ENCODE data around the gene ERO1B. TPM values are rescaled to one million over a fixed set of nuclear protein-coding genes. Genes with fewer than 3 reads are reported as not detected.

ERO1B gene
- total and polyA plus RNA-seq, 2 donors = 5.7 to 17.3 TPM

GRCh38 chr1:236176337-236177336, 105.1 kb downstream of the ERO1B start:
- no peaks in the 10 kb centered on the region for H3K4me1 ChIP-seq (ENCODE audit: insufficient read depth)
- DNase-seq (ENCODE audit: extremely low spot score) = peak; percentile 23
- WGBS = 66% methylated on average over 18 of the region's 18 CpGs
- H3K27ac ChIP-seq (ENCODE audit: low read depth) = no peak overlapping the region
- H3K4me3 ChIP-seq (ENCODE audit: low read depth, low read length) = no peak overlapping the region
- no peaks in the 10 kb centered on the region for H3K36me3 ChIP-seq (ENCODE audit: insufficient read depth)

DNA sequence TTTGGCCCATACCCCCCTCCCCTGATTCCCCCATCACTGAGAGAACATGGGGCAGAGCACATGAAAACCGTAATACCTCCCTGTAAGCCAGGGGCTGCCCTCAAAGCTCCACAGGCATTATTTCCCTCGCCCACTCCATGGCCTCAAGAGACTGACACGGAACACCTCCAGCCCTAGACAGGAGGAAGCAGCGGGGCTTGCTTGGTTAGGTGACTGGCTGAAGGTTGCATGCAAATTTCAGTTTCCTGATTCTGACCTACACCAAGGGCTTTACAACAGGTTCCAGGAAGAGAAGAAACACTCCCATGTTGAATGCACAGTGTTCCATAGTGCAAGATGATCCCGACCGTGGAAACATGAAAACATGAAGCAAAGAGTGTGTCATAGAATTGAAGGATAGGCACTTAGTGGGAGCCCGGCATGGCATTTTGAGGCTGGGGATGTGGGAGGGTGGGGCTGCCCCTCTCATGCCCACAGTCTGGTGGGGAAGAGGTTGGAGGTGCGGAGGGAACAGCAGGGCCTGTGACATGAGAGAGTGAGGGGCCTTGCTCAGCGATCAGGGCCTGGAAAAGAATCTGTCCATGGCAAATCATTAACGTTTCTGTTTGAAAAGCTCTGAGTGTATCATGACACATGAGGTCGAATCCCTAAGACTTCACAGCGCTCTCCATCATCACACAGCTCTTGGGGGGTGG, 106.0 kb downstream of the ERO1B start:
- no peak for DNase-seq (ENCODE audit: extremely low spot score)
- Histone ChIP-seq H3K4me1 (ENCODE audit: insufficient read depth) (no peaks in the 10 kb centered on the region), H3K36me3 (ENCODE audit: insufficient read depth) (no peaks in the 10 kb centered on the region), H3K27ac (ENCODE audit: low read depth) (no peak overlapping the region), H3K4me3 (ENCODE audit: low read depth, low read length) (no peak overlapping the region)
- 92% methylated on average over 12 of the region's 12 CpGs for WGBS

DNA sequence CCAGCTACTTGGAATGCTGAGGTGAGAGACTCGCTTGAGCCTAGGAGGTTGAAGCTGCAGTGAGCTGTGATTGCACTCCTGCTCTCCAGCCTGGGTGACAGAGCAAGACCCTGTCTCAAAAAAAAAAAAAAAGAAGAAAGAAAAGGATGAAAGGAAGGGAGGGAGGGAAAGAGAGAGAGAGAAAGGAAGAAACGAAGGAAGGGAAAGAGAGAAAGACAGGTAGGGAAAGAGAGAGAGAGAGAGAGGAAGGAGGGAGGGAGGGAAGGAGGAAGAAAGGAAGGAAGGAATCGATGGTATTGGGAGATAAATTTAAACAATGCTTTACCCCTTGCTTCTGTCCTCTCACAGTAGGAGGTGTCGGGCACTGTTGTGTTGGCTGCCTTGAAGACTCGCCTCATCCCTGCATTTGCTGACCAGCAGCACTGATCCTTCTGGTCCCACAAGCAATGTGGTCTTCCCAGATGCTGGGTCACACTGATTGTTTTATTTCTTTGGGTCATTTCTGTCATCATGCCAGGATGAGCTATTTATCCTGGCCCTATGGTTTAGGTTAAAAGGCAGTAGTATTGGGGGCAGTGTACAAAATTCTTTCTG, 108.5 kb downstream of the ERO1B start:
- 86% methylated on average over 5 of the region's 5 CpGs for WGBS
- Histone ChIP-seq H3K27ac (ENCODE audit: low read depth) (no peak overlapping the region), H3K4me3 (ENCODE audit: low read depth, low read length) (no peak overlapping the region), H3K4me1 (ENCODE audit: insufficient read depth) (no peaks in the 10 kb centered on the region), H3K36me3 (ENCODE audit: insufficient read depth) (no peaks in the 10 kb centered on the region)
- DNase-seq (ENCODE audit: extremely low spot score) = no peak

- H3K36me3 ChIP-seq (ENCODE audit: insufficient read depth) = no peaks in the 10 kb centered on the region
- no peak overlapping the region for H3K4me3 ChIP-seq (ENCODE audit: low read depth, low read length)
- no peaks in the 10 kb centered on the region for H3K4me1 ChIP-seq (ENCODE audit: insufficient read depth)
- H3K27ac ChIP-seq (ENCODE audit: low read depth) = no peak overlapping the region
- no peak for DNase-seq (ENCODE audit: extremely low spot score)
These were observed 109.6 kb downstream of the ERO1B start for GRCh38 chr1:236172041-236172579.

- no peak overlapping the region for H3K4me3 ChIP-seq (ENCODE audit: low read depth, low read length)
- H3K36me3 ChIP-seq (ENCODE audit: insufficient read depth) = no peaks in the 10 kb centered on the region
- 83% methylated on average over 10 of the region's 10 CpGs for WGBS
- DNase-seq (ENCODE audit: extremely low spot score) = no peak
- no peaks in the 10 kb centered on the region for H3K4me1 ChIP-seq (ENCODE audit: insufficient read depth)
- no peak overlapping the region for H3K27ac ChIP-seq (ENCODE audit: low read depth)
These were observed 112.9 kb downstream of the ERO1B start for GRCh38 chr1:236168716-236169429.

- no peak overlapping the region for H3K27ac ChIP-seq (ENCODE audit: low read depth)
- DNase-seq (ENCODE audit: extremely low spot score) = no peak
- H3K4me1 ChIP-seq (ENCODE audit: insufficient read depth) = no peaks in the 10 kb centered on the region
- H3K4me3 ChIP-seq (ENCODE audit: low read depth, low read length) = no peak overlapping the region
- 91% methylated on average over 4 of the region's 4 CpGs for WGBS
- no peaks in the 10 kb centered on the region for H3K36me3 ChIP-seq (ENCODE audit: insufficient read depth)
These were observed 114.2 kb downstream of the ERO1B start for GRCh38 chr1:236167578-236167977.

DNA sequence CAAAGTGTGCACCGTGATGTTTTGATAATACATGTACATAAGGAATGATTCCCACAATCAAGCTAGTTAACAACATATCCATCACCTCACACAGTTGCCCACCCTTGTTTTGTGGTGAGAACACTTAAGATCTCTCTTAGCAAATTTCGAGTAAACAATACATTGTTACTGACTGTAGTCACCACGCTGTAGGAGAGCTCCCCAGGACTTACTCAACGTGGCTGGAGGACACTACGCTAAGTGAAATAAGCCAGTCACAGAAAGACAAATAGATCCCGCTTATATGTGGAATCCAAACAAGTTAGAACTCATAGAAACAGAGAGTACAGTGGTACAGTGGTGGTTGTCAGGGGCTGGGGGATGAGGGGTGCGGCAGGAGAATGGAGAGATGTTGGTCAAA, 114.6 kb downstream of the ERO1B start:
- DNase-seq (ENCODE audit: extremely low spot score) = no peak
- 92% methylated on average over 7 of the region's 7 CpGs for WGBS

DNA sequence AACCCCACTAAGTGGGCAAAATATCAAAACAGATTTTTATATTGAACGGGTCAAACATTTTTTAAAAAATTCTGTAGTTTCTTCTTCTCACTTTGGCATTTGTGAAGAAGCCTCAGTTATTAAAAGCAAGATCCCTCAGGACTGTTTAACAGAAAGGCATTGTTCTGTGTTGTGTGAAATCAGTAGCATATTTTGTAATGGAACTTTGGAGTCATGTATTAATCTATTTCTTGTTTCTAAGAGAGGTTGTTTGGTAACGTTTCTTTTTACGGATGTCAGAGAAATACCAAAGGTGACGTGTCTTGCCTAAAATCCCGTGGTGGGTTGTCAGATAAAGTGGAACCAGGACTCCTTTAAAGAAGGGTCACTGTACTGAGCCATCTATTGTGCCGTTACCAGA, 115.7 kb downstream of the ERO1B start:
- H3K4me1 ChIP-seq (ENCODE audit: insufficient read depth) = no peaks in the 10 kb centered on the region

More for the DNA sequence above, 114.6 kb downstream of the ERO1B start:
- no peak overlapping the region for H3K4me3 ChIP-seq (ENCODE audit: low read depth, low read length)
- H3K36me3 ChIP-seq (ENCODE audit: insufficient read depth) = no peaks in the 10 kb centered on the region
- no peaks in the 10 kb centered on the region for H3K4me1 ChIP-seq (ENCODE audit: insufficient read depth)
- no peak overlapping the region for H3K27ac ChIP-seq (ENCODE audit: low read depth)

More for the DNA sequence above, 115.7 kb downstream of the ERO1B start:
- no peak for DNase-seq (ENCODE audit: extremely low spot score)
- Histone ChIP-seq H3K4me3 (ENCODE audit: low read depth, low read length) (no peak overlapping the region), H3K27ac (ENCODE audit: low read depth) (no peak overlapping the region), H3K36me3 (ENCODE audit: insufficient read depth) (no peaks in the 10 kb centered on the region)
- 90% methylated on average over 6 of the region's 6 CpGs for WGBS

Small RNA genes within 50 kb of the gene (small RNA-seq; reads per million reads assigned to genes)
- gene RNU2-70P = 1.9 reads per million, percentile 86 among the genes with 10 or more reads in this experiment

Other genes starting within 250 kb of the ERO1B start
- 158 TPM for gene NID1, start 216.9 kb downstream of the ERO1B start, total RNA-seq
- 207 TPM for gene NID1, start 216.9 kb downstream of the ERO1B start, polyA plus RNA-seq
- 21.1 TPM for gene GPR137B, start 139.4 kb downstream of the ERO1B start, total RNA-seq
- gene GPR137B, start 139.4 kb downstream of the ERO1B start, polyA plus RNA-seq = 20.1 TPM
- gene EDARADD, start 112.3 kb upstream of the ERO1B start, total RNA-seq = 10.6 TPM
- 2.8 TPM for gene EDARADD, start 112.3 kb upstream of the ERO1B start, polyA plus RNA-seq
- gene LGALS8, start 242.0 kb upstream of the ERO1B start, total RNA-seq = 94.3 TPM
- gene LGALS8, start 242.0 kb upstream of the ERO1B start, polyA plus RNA-seq = 28.9 TPM

All from urinary bladder (tissue), 4 donors.